Measurements from ENCODE around the gene HDAC10. TPM values are rescaled to one million over a fixed set of nuclear protein-coding genes. Genes with fewer than 3 reads are reported as not detected.

The HDAC10 gene
- total RNA-seq, 4 donors from 2014 or later: 57.3 to 165 (median 119) TPM

- H3K4me3 ChIP-seq: peak overlapping the region; percentile 90 to 96 (median 95)
- H3K27ac ChIP-seq: peak overlapping the region; percentile 77 to 95 (median 89)
- TF ChIP-seq POLR2A (IDR thresholded peaks at IDR 0.05): peak in 1 of 2 donors; percentile 18
- no peak for TF ChIP-seq CTCF (IDR thresholded peaks at IDR 0.05)
- H3K4me1 ChIP-seq: peaks cover 0 to 21% (median 8%) of the 10 kb centered on the region in 4 donors
- no peaks in the 10 kb centered on the region for H3K9me3 ChIP-seq
- peak in 1 of 3 donors; percentile 71 for DNase-seq
- H3K36me3 ChIP-seq: peaks cover 0 to 28% (median 0%) of the 10 kb centered on the region in 3 donors
- H3K27me3 ChIP-seq: no peaks in the 10 kb centered on the region
These were observed 49.6 kb downstream of the HDAC10 start for GRCh38 chr22:50201191-50202129.

DNA sequence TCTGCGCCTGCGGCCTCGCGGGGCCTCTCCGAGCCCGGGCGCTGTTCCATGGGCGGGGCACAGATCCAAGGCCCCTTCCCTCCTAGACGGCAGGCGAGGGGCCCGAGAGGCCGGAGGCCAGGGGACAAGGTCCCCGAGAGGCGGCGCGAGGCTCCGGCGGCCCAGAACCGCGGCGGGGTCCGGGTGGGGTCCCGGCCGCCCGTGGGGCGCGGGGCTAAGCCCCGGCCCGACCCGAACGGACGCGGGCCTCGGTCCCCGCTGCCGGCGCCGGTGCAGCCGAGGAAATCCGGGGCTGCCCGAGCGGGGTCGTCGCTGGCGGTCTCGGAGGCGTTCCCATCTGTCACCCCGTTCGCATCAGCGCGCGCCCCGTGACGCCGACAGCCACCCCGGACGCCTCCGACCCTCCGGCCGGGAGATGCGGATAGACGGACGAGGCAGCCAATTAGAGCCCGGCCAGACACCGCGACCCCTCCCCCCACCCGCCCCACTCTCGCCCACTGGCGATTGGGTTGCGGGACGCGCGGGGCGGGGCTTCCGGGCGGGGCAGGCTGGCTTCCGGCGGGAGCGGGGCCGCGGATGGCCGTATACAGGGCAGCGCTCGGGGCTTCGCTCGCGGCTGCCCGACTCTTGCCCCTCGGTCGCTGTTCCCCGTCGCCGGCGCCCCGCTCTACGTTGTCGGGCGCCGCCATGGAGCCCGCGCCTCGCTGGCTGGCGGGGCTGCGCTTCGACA, 50.4 kb downstream of the HDAC10 start, which contains the start of gene SELENOO:
SELENOO (plus strand) TSS at position 551 of the 730 bp plus-strand sequence; CDS start at position 577, 26 bp downstream.
- peak; percentile 80 to 81 for TF ChIP-seq POLR2A (IDR thresholded peaks at IDR 0.05)
- no peak for TF ChIP-seq CTCF (IDR thresholded peaks at IDR 0.05)
- Histone ChIP-seq H3K4me3 (peak within 1 kb of the TSS; percentile 90 to 96 (median 95)), H3K27me3 (no peaks in the 10 kb centered on the region), H3K36me3 (peaks cover 0 to 32% (median 0%) of the 10 kb centered on the region in 3 donors), H3K27ac (peak within 1 kb of the TSS; percentile 77 to 95 (median 89)), H3K9me3 (no peaks in the 10 kb centered on the region), H3K4me1 (peaks cover 0 to 21% (median 8%) of the 10 kb centered on the region in 4 donors)
- peak; percentile 92 to 98 (median 96) for DNase-seq

GRCh38 chr22:50199829-50200460, 51.1 kb downstream of the HDAC10 start:
- peaks cover 0 to 35% (median 0%) of the 10 kb centered on the region in 3 donors for H3K36me3 ChIP-seq
- H3K9me3 ChIP-seq: no peaks in the 10 kb centered on the region
- no peaks in the 10 kb centered on the region for H3K27me3 ChIP-seq
- TF ChIP-seq CTCF (IDR thresholded peaks at IDR 0.05) (no peak), POLR2A (IDR thresholded peaks at IDR 0.05) (no peak)
- H3K4me1 ChIP-seq: peaks cover 0 to 24% (median 8%) of the 10 kb centered on the region in 4 donors
- H3K4me3 ChIP-seq: peak overlapping the region; percentile 90 to 96 (median 95)
- no peak for DNase-seq
- H3K27ac ChIP-seq: peak overlapping the region; percentile 77 to 95 (median 89)

DNA sequence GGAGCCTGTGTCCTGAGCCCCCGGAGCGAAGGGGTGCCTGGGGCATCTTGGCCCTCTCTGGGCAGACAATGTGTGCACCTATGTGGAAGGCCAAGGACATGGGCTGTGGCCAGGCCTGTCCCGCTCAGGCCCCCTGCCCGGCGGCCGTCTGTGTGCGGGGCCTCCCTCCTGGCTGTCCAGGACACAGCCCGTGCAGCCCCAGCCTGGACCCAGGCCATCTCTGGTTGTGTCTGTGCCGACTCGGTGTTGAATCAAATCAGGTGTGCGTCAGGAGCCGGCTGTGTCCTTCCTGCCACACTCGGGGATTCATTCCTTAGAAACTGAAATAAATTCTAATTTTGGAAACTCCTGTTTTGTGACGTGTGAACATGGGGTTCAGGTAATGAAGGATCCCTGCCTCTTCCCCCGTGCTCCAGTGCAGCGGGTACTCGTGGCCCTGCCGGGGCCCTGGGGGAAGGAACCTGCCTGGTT, 51.8 kb downstream of the HDAC10 start:
- Histone ChIP-seq H3K4me3 (peak overlapping the region in 1 of 4 donors; percentile 95), H3K9me3 (no peaks in the 10 kb centered on the region), H3K4me1 (peaks cover 0 to 29% (median 8%) of the 10 kb centered on the region in 4 donors), H3K27ac (no peak overlapping the region), H3K36me3 (peaks cover 0 to 42% (median 0%) of the 10 kb centered on the region in 3 donors), H3K27me3 (no peaks in the 10 kb centered on the region)
- no peak for TF ChIP-seq CTCF (IDR thresholded peaks at IDR 0.05)
- TF ChIP-seq POLR2A (IDR thresholded peaks at IDR 0.05): no peak
- DNase-seq: no peak

GRCh38 chr22:50198624-50199017, 52.4 kb downstream of the HDAC10 start:
- no peaks in the 10 kb centered on the region for H3K27me3 ChIP-seq
- H3K9me3 ChIP-seq: no peaks in the 10 kb centered on the region
- H3K27ac ChIP-seq: no peak overlapping the region
- no peak for DNase-seq
- peaks cover 0 to 31% (median 8%) of the 10 kb centered on the region in 4 donors for H3K4me1 ChIP-seq
- H3K36me3 ChIP-seq: peaks cover 0 to 48% (median 0%) of the 10 kb centered on the region in 3 donors
- no peak overlapping the region for H3K4me3 ChIP-seq
- TF ChIP-seq POLR2A (IDR thresholded peaks at IDR 0.05) (no peak), CTCF (IDR thresholded peaks at IDR 0.05) (no peak)
